GM12872 (cell line): Measurements from ENCODE around the gene SLCO2A1.

Experiments
- TF ChIP-seq, protein P1 (sequence below): IDR thresholded peaks from 3 replicates; pipeline ENCODE4 v1.5.1; 2011; ENCODE audit warnings: low read depth, mild to moderate bottlenecking, low read length, moderate library complexity; ENCODE audit not compliant: insufficient read depth

The SLCO2A1 gene

DNA sequence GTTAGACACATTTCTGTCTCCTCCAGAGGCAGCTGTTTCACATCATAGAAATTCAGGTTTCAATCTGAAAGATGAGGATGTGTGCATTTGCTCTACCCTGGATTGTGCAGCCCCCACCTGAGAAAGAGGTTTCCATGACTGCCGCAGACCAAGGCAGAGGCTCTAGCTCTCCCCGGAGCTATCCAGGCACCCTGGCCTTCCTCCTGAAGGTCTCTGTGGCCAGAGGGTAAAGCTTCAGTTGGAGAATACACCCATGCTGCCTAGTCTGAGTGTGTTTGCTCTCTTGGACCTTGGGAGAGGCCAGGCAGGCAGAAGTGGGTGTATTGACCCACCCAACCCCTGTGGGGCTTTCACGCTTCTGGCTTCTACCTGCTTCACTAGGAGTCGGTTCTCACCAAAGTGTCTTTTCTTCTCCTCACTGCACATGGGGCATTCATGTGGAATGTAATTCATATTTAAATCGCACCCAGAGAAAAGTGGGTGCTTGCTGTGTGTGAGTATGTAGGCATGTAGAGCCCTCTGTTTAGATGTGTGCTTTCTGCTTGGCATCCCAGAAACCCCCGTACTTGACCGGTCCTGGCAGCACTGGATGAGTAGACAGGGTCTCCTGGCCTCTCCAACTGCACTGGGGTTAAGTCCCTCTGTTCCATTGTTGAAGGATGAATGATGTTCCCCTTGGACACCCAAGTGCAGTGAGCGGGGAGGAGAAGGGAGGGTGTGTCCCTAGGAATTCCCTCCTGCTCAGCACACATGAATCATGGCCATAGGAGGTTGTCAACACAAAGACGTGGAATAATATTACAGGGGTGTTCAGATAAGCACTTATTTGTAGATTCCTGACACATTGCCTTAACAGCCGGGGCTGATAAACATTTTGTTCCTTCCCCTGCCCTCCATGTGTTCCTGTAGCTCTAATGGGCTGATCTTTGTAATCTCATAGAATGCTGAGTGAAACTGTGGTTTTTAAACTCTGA lies 113.8 kb downstream of the SLCO2A1 start:
- TF ChIP-seq, protein P1, sequence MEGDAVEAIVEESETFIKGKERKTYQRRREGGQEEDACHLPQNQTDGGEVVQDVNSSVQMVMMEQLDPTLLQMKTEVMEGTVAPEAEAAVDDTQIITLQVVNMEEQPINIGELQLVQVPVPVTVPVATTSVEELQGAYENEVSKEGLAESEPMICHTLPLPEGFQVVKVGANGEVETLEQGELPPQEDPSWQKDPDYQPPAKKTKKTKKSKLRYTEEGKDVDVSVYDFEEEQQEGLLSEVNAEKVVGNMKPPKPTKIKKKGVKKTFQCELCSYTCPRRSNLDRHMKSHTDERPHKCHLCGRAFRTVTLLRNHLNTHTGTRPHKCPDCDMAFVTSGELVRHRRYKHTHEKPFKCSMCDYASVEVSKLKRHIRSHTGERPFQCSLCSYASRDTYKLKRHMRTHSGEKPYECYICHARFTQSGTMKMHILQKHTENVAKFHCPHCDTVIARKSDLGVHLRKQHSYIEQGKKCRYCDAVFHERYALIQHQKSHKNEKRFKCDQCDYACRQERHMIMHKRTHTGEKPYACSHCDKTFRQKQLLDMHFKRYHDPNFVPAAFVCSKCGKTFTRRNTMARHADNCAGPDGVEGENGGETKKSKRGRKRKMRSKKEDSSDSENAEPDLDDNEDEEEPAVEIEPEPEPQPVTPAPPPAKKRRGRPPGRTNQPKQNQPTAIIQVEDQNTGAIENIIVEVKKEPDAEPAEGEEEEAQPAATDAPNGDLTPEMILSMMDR, result no peak

- TF ChIP-seq, protein P1, result no peak
Observed at GRCh38 chr3:133914839-133915600, 114.7 kb downstream of the SLCO2A1 start.

DNA sequence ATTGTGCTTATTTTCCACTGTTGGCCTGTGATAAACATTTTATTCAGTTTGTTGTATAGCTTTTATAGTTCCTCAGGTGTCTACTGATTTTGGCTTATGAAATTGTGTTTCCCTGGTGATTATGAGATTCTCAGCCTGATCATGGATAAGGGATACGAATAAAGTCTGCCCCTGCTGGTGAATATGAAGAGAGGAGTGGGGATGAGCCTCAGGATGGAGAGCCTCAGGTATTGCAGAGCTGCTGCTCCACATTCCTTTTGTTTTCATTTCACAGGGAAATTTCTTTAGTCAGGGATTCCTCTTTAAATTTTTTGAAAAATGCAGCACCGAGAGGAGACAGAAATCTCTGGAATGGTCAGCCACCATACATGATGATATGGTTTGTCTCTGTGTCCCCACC lies 119.3 kb downstream of the SLCO2A1 start:
- TF ChIP-seq, protein P1, result 0 out of 3 replicates have a peak, but pooled peaks have one; percentile 13

DNA sequence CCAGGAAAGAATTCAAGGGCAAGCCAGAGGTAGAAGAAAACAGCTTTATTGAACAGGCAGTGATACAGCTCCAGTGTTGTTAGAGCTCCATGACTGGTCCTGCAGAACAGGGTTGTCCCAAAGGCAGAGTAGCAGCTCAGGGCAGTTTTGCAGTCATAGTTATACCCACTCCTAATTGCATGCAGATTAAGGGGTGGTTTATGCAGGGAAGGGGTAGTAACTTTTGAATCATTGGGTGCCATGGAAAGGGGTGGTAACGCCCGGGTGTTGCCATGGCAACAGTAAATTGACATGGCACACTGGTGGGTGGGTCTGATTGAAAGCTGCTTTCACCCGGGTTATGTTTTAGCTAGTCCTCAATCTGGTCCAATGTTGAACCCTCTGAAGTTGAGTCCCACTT lies 124.3 kb downstream of the SLCO2A1 start:
- TF ChIP-seq, protein P1, result no peak

DNA sequence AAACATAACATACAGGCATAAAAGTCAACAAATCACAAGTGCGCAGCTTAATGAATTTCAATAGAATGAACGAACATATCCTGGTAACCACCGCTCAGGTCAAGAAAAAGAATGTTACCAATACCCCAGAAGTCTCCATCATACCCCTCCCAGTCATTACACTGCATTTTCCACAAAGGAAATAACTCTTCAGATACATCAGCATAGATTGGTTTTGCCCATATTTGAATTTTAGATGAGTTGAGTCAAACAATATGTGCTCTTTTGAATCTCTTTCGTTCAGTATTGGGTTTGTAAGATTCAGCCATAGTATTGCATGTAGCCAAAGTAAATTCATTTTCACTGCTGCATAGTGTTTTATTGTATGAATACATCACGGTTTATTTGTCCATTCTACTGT lies 127.9 kb downstream of the SLCO2A1 start:
- TF ChIP-seq, protein P1, result no peak

DNA sequence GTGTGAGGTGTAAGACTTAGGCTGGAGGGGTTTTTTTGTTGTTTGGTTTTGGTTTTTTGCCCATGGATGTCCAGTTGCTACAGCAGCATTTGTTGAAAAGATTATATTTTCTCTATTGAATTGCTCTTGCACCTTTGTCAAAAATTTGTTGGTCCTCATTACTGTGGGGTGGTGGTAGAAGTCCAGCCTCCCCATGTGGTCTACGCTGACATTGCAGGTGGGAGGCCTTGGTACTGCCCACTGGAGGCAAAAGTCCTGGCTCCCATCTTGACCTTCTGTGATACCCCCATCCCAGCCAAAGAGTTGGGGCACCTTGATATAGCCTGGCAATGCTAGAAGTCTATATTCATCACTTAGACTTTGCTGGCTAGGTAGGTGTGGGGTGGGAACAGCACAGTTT lies 128.6 kb downstream of the SLCO2A1 start:
- TF ChIP-seq, protein P1, result peak; percentile 39; the same call in 1 of the 3 replicates

- TF ChIP-seq, protein P1, result no peak
Observed at GRCh38 chr3:133899311-133899710, 130.4 kb downstream of the SLCO2A1 start.
